ENCODE data around the gene PHF2.

The PHF2 gene

GRCh38 chr9:93673021-93673838 is 96.8 kb downstream of the PHF2 start:
- DNase-seq (ENCODE audit: extremely low spot score), result no peak
- TF ChIP-seq FOXM1 (IDR thresholded peaks at IDR 0.05; ENCODE audit: borderline replicate concordance), result no peak
- no peak for TF ChIP-seq FOXK2 (IDR thresholded peaks at IDR 0.05)
- TF ChIP-seq ZNF384 (IDR thresholded peaks at IDR 0.05), result no peak
- TF ChIP-seq, protein P1, sequence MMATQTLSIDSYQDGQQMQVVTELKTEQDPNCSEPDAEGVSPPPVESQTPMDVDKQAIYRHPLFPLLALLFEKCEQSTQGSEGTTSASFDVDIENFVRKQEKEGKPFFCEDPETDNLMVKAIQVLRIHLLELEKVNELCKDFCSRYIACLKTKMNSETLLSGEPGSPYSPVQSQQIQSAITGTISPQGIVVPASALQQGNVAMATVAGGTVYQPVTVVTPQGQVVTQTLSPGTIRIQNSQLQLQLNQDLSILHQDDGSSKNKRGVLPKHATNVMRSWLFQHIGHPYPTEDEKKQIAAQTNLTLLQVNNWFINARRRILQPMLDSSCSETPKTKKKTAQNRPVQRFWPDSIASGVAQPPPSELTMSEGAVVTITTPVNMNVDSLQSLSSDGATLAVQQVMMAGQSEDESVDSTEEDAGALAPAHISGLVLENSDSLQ (IDR thresholded peaks at IDR 0.05), result no peak
- no peak for TF ChIP-seq NFRKB (IDR thresholded peaks at IDR 0.05)
- no peak for TF ChIP-seq ARNT (IDR thresholded peaks at IDR 0.05)
- no peak for TF ChIP-seq FOXA1 (IDR thresholded peaks at IDR 0.05)
- TF ChIP-seq ELF4 (IDR thresholded peaks at IDR 0.05), result no peak
- no peak for TF ChIP-seq LEF1 (IDR thresholded peaks at IDR 0.05; ENCODE audit: borderline replicate concordance)
- no peak for TF ChIP-seq CTBP1 (IDR thresholded peaks at IDR 0.05; ENCODE audit: borderline replicate concordance)
- TF ChIP-seq SP1 (IDR thresholded peaks at IDR 0.05), result no peak
- no peak for TF ChIP-seq L3MBTL2 (conservative IDR thresholded peaks at IDR 0.05)
- no peak for TF ChIP-seq HDGF (IDR thresholded peaks at IDR 0.05; ENCODE audit: borderline replicate concordance)
- TF ChIP-seq SUZ12 (IDR thresholded peaks at IDR 0.05), result no peak
- no peak for TF ChIP-seq TARDBP (IDR thresholded peaks at IDR 0.05)
- no peak for TF ChIP-seq BHLHE40 (IDR thresholded peaks at IDR 0.05; ENCODE audit: borderline replicate concordance)
- ChIA-PET POLR2A (no interaction called here), CTCF (no interaction called here)

- TF ChIP-seq SUZ12 (IDR thresholded peaks at IDR 0.05), result no peak
- no peak for TF ChIP-seq ZNF384 (IDR thresholded peaks at IDR 0.05)
- no peak for TF ChIP-seq FOXK2 (IDR thresholded peaks at IDR 0.05)
- TF ChIP-seq CTBP1 (IDR thresholded peaks at IDR 0.05; ENCODE audit: borderline replicate concordance), result no peak
- TF ChIP-seq HDGF (IDR thresholded peaks at IDR 0.05; ENCODE audit: borderline replicate concordance), result no peak
- TF ChIP-seq SP1 (IDR thresholded peaks at IDR 0.05), result no peak
- no peak for TF ChIP-seq BHLHE40 (IDR thresholded peaks at IDR 0.05; ENCODE audit: borderline replicate concordance)
- DNase-seq (ENCODE audit: extremely low spot score), result no peak
- CTCF ChIA-PET, result no interaction called here
- POLR2A ChIA-PET, result no interaction called here
Observed at GRCh38 chr9:93673839-93674334, 97.5 kb downstream of the PHF2 start.

DNA sequence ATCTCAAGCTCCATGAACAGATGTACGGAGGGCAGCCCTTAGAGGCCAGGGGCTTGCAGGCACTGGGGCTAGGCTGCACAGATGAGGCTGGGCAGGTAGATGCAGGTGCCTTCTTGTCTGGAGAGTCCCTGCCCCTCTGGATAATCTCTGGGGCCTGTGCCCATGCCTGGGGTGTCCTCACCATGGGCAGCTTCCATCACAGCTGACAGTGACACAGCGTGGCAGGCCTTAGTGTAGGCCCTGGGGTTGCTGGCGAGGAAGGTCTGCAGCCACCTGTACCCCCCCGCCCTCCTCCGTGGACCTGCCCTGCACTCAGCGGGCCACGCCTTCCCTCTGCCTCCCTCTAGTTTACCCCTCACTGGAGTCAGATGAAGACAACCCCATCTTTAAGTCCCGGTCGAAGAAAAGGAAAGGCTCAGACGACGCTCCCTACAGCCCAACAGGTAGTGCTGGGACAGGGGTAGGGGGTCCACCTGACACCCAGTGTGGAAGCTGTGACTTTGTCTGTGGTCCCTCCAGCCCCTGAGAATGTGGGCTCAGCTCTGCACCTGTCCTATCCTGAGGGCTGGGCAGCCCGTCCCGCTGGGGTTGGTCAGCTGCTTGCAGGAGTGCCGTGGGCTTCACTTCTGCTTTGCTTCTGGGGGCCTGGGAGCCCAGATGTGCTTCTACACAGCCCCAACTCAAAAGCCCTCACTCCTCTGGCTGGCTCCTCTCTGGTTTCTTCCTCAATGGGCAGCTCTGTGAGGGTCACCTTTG is 98.4 kb downstream of the PHF2 start:
- TF ChIP-seq FOXK2 (IDR thresholded peaks at IDR 0.05) (no peak), NFRKB (IDR thresholded peaks at IDR 0.05) (no peak), SUZ12 (IDR thresholded peaks at IDR 0.05) (no peak), SP1 (IDR thresholded peaks at IDR 0.05) (no peak), ARNT (IDR thresholded peaks at IDR 0.05) (no peak)
- ChIA-PET CTCF (no interaction called here), POLR2A (no interaction called here)
- no peak for DNase-seq (ENCODE audit: extremely low spot score)

- ChIA-PET CTCF (no interaction called here), POLR2A (no interaction called here)
- no peak for DNase-seq (ENCODE audit: extremely low spot score)
- TF ChIP-seq HDGF (IDR thresholded peaks at IDR 0.05; ENCODE audit: borderline replicate concordance) (no peak), FOXK2 (IDR thresholded peaks at IDR 0.05) (no peak), ARNT (IDR thresholded peaks at IDR 0.05) (no peak), SP1 (IDR thresholded peaks at IDR 0.05) (no peak), FOXM1 (IDR thresholded peaks at IDR 0.05; ENCODE audit: borderline replicate concordance) (no peak), BHLHE40 (IDR thresholded peaks at IDR 0.05; ENCODE audit: borderline replicate concordance) (no peak), NFRKB (IDR thresholded peaks at IDR 0.05) (no peak), LEF1 (IDR thresholded peaks at IDR 0.05; ENCODE audit: borderline replicate concordance) (no peak), CTBP1 (IDR thresholded peaks at IDR 0.05; ENCODE audit: borderline replicate concordance) (no peak), FOXA1 (IDR thresholded peaks at IDR 0.05) (no peak), SUZ12 (IDR thresholded peaks at IDR 0.05) (no peak)
- TF ChIP-seq, protein P1 (IDR thresholded peaks at IDR 0.05), result no peak
Observed at GRCh38 chr9:93675336-93676150, 99.2 kb downstream of the PHF2 start.

DNA sequence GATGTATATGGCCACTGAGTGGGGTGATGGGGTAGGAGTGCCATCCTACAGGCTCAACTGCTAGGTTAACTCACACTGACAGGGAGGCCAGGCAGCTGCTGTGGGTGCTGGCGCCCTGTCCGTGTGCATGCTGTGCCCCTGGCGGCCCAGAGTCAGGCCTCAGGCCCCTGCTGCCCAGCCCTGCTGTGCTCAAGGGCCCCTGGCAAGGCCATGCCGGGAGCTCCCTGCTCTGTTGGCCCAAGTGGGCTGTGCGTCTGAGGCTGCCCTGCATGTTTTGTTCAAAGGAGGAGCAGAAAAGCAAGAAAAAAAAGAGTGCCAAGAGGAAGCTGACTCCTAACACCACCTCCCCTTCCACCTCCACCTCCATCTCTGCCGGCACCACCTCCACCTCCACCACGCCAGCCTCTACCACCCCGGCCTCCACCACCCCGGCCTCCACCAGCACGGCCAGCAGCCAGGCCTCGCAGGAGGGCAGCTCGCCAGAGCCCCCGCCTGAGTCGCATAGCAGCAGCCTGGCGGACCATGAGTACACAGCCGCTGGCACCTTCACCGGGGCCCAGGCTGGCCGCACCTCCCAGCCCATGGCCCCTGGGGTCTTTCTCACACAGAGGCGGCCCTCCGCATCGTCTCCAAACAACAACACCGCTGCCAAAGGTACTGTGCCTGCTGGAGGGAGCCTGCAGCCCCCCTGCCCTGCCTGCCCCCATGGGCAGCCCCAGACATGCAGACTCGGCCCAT is 100.1 kb downstream of the PHF2 start:
- TF ChIP-seq, protein P1 (IDR thresholded peaks at IDR 0.05), result no peak
- no peak for TF ChIP-seq SUZ12 (IDR thresholded peaks at IDR 0.05)
- TF ChIP-seq FOXA1 (IDR thresholded peaks at IDR 0.05), result no peak
- no peak for TF ChIP-seq LEF1 (IDR thresholded peaks at IDR 0.05; ENCODE audit: borderline replicate concordance)
- no peak for TF ChIP-seq ARNT (IDR thresholded peaks at IDR 0.05)
- CTCF ChIA-PET, result no interaction called here
- DNase-seq (ENCODE audit: extremely low spot score), result no peak
- POLR2A ChIA-PET, result no interaction called here

Data from HEK293T (cell line).